Thoracic aorta (tissue), 2 donors: ENCODE data around the gene PCED1A. TPM values are rescaled to one million over a fixed set of nuclear protein-coding genes. Genes with fewer than 3 reads are reported as not detected.
A peak's percentile ranks its signal among the peaks of the same experiment; 100 is the strongest.

Experiments
- ATAC-seq: fragments of 150-250 bp; one replicate; pipeline ENCODE4 v1.8.0; 2017; ENCODE audit warnings: low read depth; ENCODE audit not compliant: insufficient number of reproducible peaks, low FRiP score
- DNase-seq: peaks from one replicate; pipeline ENCODE4 v3.0.0-alpha.2; 2020; ENCODE audit warnings: low spot score
- H3K27ac ChIP-seq, 2 donors: fragments of 200-600 bp; sonication (generic); 1 replicate in 1 of 2; 2 replicates in 1 of 2; pipeline ENCODE4 v1.5.1; 2016; ENCODE audit warnings: mild to moderate bottlenecking in 2 of 2, moderate library complexity in 2 of 2
- H3K27me3 ChIP-seq: fragments of 200-600 bp; sonication (generic); replicated peaks from 2 replicates; pipeline ENCODE4 v1.6.0; 2016; ENCODE audit warnings: mild to moderate bottlenecking; ENCODE audit not compliant: insufficient read depth
- H3K36me3 ChIP-seq: fragments of 200-600 bp; sonication (generic); one replicate; pipeline ENCODE4 v1.5.1; 2016
- H3K4me1 ChIP-seq, 2 donors: fragments of 200-600 bp; sonication (generic); 1 replicate in 1 of 2; 2 replicates in 1 of 2; pipeline versions ENCODE4 v1.5.1 to v1.6.0; 2016; ENCODE audit warnings: low read depth in 2 of 2, mild to moderate bottlenecking in 1 of 2; ENCODE audit not compliant: control insufficient read depth in 1 of 2
- H3K4me3 ChIP-seq: fragments of 200-600 bp; sonication (generic); 2 replicates; pipeline ENCODE4 v1.5.1; 2016; ENCODE audit warnings: mild to moderate bottlenecking
- H3K9me3 ChIP-seq: fragments of 200-600 bp; sonication (generic); 2 replicates; pipeline ENCODE4 v1.5.1; 2016
- total RNA-seq, 2 donors: library from RNA; depleted of rRNA; stranded (reverse); fragments of >200 nt; gene quantifications; one replicate each; pipeline versions ENCODE4 v1.1.0 to v1.2.3, GENCODE V29; 2016
- TF ChIP-seq, protein P1 (sequence below): fragments of 200-600 bp; sonication (generic); IDR thresholded peaks from one replicate; pipeline ENCODE4 v1.5.1; 2019; ENCODE audit warnings: antibody characterized with exemption

Gene PCED1A, protein sequence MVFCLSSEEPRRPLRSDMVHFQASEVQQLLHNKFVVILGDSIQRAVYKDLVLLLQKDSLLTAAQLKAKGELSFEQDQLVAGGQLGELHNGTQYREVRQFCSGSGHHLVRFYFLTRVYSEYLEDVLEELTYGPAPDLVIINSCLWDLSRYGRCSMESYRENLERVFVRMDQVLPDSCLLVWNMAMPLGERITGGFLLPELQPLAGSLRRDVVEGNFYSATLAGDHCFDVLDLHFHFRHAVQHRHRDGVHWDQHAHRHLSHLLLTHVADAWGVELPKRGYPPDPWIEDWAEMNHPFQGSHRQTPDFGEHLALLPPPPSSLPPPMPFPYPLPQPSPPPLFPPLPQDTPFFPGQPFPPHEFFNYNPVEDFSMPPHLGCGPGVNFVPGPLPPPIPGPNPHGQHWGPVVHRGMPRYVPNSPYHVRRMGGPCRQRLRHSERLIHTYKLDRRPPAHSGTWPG
- 10 to 100 TPM; 40.6 to 44.3 TPM for total RNA-seq

DNA sequence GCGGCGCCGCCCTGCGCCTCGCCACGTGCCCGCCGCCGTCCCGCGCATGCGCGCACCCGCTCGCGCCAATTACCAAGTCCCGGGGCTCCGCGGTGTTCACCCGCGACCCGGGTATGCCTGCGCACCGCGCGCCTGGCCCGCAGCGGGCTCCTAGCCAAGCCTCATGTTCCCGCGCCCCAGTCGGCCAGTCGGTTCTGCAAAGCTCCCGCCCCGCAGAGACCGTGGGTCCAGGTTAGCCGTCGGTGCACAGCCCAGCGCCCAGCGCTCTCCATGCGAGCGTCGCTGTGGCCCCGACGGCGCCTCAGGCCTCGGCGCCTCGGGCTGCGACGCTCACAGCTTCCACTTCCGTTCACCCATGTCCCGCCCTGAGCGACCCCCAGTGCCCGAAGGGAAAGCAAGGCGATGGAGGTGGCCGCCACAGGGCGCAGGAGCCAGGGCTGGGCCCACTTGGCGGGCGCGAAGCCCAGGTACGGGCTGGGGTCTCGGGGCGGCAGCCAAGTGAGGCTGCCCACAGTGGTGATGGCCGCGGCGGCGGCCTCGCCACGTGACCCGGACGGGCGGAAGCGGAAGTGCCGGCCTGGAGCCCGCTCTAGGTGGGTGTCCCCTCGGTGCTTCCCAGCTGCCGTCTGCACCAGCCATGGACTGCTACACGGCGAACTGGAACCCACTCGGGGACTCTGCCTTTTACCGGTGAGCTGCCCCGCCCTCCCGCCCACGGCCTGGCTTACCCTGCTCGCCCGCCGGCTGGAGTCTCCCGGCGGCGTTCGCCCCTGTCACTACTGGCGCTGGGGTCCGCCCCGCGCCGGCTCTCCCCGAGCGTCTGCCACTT is at the start of gene PCED1A, which contains the start of gene VPS16:
Gene PCED1A, minus strand, starts transcription at position 518 of the 829 bp plus-strand sequence. CDS start 743 bp downstream, outside the sequence.
Gene VPS16, plus strand, starts transcription at position 608 of the 829 bp plus-strand sequence. Its CDS starts 30 bp downstream, at position 638.
- no peaks in the 10 kb centered on the region for H3K36me3 ChIP-seq

DNA sequence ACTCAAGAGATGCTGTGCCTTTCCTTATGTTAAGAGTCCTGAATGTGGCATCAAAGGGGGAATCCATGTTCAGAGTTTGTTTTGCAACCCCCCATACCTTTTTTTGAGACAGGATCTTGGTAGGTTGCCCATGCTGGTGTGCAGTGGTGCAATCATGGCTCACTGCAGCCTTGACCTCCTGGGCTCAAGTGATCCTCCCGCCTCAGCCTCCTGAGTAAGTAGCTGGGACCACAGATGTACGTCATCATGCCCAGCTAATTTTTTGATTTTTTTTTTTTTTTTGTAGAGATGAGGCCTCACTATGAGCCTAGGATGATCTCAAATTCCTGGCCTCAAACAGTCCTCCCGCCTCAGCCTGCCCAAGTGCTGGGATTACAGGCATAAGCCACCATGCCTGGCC is 49.3 kb upstream of the PCED1A start:
- Histone ChIP-seq H3K9me3 (no peaks in the 10 kb centered on the region), H3K4me1 (no peaks in the 10 kb centered on the region), H3K36me3 (no peaks in the 10 kb centered on the region), H3K27me3 (no peaks in the 10 kb centered on the region), H3K27ac (no peak overlapping the region), H3K4me3 (no peak overlapping the region)
- no peak for DNase-seq
- ATAC-seq: no peak
- TF ChIP-seq, protein P1, sequence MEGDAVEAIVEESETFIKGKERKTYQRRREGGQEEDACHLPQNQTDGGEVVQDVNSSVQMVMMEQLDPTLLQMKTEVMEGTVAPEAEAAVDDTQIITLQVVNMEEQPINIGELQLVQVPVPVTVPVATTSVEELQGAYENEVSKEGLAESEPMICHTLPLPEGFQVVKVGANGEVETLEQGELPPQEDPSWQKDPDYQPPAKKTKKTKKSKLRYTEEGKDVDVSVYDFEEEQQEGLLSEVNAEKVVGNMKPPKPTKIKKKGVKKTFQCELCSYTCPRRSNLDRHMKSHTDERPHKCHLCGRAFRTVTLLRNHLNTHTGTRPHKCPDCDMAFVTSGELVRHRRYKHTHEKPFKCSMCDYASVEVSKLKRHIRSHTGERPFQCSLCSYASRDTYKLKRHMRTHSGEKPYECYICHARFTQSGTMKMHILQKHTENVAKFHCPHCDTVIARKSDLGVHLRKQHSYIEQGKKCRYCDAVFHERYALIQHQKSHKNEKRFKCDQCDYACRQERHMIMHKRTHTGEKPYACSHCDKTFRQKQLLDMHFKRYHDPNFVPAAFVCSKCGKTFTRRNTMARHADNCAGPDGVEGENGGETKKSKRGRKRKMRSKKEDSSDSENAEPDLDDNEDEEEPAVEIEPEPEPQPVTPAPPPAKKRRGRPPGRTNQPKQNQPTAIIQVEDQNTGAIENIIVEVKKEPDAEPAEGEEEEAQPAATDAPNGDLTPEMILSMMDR: no peak

More for the DNA sequence above, at the start of gene PCED1A, which contains the start of gene VPS16:
- Histone ChIP-seq H3K27ac (peak within 1 kb of the TSS; percentile 80 to 92), H3K4me3 (peak within 1 kb of the TSS; percentile 98), H3K9me3 (no peaks in the 10 kb centered on the region), H3K27me3 (no peaks in the 10 kb centered on the region), H3K4me1 (peaks cover 0 to 19% of the 10 kb centered on the region in 2 donors)
- DNase-seq (peak; percentile 49), ATAC-seq (peak; percentile 94)
- TF ChIP-seq, protein P1: no peak

DNA sequence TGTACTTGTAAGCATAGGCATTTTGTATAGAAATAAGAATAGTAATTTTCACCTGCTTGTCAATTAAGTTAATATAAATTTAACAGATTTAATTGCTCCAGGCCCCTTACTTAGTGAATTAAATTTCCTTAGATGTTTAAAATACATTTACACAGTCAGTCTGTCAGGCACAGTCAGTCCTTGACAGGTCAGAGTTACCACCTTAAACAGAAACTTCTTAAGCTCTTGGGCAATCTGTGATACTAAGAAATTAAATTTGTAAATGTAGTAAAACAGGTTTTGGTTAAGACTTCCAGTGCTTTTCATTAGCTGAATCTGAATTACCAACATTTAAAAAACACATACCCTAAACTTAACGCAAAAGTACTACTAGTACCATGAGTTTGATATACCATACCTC is 48.8 kb upstream of the PCED1A start:
- TF ChIP-seq, protein P1: no peak
- no peak for DNase-seq
- Histone ChIP-seq H3K4me1 (no peaks in the 10 kb centered on the region), H3K4me3 (no peak overlapping the region), H3K27ac (no peak overlapping the region), H3K27me3 (no peaks in the 10 kb centered on the region), H3K36me3 (no peaks in the 10 kb centered on the region), H3K9me3 (no peaks in the 10 kb centered on the region)
- no peak for ATAC-seq

DNA sequence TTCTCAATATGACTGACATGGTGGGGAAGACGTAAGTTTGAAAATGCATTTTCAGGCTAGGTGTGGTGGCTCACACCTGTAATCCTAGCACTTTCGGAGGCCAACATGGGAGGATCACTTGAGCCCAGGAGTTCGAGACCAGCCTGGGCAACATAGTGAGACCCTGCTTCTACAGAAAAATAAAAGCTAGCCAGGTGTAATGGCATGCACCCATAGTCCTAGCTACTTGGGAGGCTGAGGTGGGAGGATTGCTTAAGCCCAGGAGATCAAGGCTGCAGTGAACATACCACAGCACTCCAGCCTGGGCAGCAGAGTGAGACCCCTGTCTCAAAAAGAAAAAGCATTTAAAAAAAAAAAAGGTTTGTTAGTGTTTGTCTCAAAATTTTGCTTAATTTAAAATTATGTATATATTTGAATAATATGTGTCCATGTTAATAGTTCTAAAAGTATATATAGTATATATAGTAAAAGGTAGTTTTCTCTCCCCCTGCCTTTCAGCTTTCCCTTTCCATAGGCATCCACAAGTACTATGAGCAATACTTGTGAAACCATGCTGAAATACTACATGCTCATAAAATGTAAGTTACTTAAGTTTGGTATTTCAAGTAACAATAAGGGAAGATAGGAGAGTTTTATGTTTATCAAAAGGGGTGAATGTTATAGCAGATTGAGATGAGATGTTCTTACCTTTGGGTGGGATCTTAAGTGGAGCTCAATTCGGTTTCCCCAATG is 47.9 kb upstream of the PCED1A start:
- H3K27me3 ChIP-seq: no peaks in the 10 kb centered on the region
- no peaks in the 10 kb centered on the region for H3K36me3 ChIP-seq
- no peak overlapping the region for H3K27ac ChIP-seq
- no peaks in the 10 kb centered on the region for H3K4me1 ChIP-seq
- ATAC-seq: no peak
- H3K4me3 ChIP-seq: no peak overlapping the region
- no peak for DNase-seq
- TF ChIP-seq, protein P1: no peak
- H3K9me3 ChIP-seq: no peaks in the 10 kb centered on the region
